ENCODE data around the gene MAB21L2.

- no peak for TF ChIP-seq EZH2 (IDR thresholded peaks at IDR 0.05; ENCODE audit: insufficient read depth, poor library complexity, severe bottlenecking)
- no peak for TF ChIP-seq EZH2phosphoT487 (IDR thresholded peaks at IDR 0.05; ENCODE audit: insufficient read depth, low read depth)
Measured at GRCh38 chr4:150569384-150569987, 12.5 kb upstream of the MAB21L2 start.

Data from GM23248 (cell line).